HG03175 (cell line): Measurements from ENCODE around the gene PTPN18.

Experiments
- ATAC-seq: cut with Tn5 transposase; IDR thresholded peaks from one replicate; pipeline ENCODE4 v1.9.1; 2021; ENCODE audit warnings: mild to moderate bottlenecking, moderate library complexity; ENCODE audit not compliant: unreplicated experiment

Gene PTPN18

DNA sequence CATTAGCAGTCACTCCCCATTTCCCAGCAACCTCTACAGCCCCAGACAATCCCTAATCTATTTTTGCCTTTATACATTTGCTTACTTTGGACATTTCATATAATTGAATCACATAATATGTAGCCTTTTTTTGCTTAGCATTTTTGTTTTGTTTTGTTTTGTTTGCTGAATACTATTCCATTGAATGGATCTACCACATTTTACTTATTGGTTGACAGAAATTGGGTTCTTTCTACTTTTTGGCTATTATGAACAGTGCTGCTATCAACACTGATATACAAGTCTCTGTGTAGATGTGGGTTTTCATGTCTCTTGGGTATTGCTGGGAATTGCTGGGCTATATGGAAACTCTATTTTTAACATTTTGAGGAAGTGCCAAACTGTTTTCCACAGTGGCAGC, 7.6 kb downstream of the PTPN18 start:
- no peak for ATAC-seq

DNA sequence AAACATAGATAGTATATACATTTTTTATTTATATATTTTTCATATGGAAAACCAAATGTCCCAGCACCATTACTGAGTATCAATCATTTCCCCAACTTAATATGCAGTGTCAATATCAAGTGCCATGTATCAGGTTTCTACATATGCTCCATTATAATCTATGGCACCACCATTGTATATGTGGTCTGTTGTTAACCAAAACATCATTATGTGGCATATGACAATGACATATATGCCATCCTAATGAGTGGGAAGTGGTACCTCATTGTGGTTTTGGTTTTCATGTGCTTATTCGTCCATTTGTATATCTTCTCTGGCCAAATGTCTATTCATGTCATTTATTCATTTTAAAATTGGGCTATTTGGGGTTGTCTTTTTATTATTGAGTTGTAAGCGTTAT, 9.2 kb downstream of the PTPN18 start:
- no peak for ATAC-seq

DNA sequence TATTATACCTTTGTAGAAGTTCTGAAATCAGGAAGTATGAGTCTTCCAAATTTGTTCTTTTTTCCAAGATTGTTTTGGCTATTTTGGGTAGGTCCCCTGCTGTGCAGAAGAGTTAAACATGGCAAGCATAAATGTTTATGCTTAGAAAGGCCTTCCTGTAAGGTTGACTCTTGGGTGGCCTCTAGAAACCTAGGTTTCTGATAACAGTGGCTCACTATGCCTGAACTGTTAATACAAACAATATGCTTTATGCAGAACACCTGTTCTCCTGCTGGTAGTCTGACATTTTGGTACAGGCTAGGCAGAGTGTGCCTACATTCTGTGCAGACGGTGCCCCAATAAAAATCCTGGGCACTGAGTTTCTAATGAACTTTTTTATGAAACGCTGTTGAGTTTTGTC, 10.1 kb downstream of the PTPN18 start:
- ATAC-seq, result no peak

DNA sequence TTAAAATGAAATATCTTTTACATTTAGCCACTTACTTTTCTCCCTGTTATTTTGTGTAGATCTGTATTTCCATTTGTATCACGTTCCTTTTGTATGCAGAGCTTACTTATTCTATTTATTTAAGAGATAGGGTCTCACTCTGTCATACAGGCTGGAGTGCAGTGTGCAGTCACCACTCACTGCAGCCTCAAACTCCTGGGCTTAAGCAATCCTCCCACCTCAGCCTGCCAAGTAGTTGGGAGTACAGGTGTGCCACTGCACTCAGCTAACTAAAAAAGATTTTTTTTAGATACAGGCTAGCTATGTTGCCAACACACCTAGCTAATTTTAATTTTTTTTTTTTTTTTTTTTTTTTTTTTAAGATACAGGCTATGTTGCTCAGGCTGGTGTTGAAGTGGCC, 10.9 kb downstream of the PTPN18 start:
- no peak for ATAC-seq

DNA sequence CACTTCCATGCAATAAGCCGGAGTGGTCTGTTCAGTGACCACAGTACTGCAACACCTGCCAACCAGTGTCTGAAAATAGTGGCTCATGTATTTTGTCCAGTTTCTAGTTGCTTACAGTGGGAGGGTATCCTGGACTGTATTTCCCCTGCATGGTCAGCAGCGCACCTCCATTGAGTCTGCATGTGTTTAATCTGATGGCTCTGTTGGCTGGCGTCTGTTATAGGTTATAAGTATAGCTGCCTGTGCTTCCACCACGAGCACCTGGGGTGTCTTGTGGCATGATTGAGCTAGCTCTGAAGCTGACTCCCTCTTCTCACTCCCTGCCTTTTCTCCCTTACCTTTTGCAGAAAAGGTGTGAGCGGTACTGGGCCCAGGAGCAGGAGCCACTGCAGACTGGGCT, 12.9 kb downstream of the PTPN18 start:
- ATAC-seq, result no peak

DNA sequence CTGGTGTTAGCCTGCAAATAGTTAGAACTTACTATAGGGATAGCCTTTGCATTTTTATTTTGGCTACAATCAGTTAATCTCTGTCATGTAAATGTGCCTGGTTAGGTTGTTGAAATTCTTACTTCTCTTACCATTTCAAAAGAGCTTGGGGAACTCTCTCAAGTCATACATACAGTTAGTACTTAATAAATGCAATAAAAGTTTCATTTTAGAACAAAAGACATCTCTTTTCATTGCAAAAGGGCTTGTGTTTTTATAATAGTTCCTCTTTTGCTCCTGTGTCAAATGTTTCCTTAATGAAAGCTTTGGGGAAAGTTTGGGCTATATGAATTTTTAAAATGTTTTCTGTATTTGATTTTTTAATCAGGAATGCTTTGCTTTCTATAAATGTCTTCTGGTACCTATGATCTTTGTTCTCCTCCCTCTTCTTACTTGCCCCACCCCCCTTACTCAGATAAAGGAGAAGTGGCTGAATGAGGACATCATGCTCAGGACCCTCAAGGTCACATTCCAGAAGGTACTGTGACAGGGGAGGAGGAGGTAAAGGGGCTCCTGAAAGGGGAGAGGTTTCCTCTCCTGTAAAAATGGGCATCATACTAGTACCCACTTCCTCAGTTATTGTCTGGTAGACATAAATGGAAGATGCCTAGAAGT, 13.6 kb downstream of the PTPN18 start:
- ATAC-seq, result no peak

DNA sequence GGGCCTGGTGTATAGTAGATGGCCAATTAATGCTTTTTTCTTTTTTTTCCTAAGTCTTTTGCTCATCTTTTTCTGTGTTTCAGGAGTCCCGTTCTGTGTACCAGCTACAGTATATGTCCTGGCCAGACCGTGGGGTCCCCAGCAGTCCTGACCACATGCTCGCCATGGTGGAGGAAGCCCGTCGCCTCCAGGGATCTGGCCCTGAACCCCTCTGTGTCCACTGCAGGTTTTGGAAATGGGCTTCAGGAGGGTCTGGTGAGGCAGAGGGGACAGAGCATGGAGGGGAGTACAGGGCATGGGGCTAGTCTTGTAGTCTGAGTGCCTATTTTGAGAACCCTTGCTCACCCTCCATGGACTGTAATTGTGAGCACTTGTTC, 14.1 kb downstream of the PTPN18 start:
- ATAC-seq, result no peak

DNA sequence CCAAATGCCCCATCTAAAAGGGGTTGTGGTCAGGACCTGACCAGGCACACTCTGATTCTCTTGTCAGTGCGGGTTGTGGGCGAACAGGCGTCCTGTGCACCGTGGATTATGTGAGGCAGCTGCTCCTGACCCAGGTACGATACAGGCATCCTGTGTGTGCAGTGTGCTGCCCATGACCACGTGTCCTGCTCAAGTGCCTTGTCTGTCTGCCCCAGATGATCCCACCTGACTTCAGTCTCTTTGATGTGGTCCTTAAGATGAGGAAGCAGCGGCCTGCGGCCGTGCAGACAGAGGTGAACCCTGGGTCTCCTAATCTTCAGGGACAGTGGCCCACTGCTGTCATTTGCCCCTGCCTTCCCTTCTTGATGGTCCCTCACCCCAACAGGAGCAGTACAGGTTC, 14.6 kb downstream of the PTPN18 start:
- ATAC-seq, result no peak

DNA sequence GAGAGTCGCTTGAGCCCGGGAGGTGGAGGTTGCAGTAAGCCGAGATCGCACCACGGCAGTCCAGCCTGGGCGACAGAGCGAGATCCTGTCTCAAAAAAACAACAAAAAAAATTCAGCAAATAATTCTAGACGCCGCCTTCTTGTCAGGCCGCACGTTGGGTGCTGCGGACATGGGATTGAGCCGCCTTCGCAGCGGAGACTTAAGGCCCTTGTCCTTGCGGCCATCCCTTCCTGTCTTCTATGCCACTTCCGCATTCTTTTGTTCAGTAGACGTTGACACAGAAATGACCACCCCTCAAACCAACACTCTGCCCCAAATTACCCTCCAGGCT, 15.8 kb downstream of the PTPN18 start:
- peak; percentile 31 for ATAC-seq

DNA sequence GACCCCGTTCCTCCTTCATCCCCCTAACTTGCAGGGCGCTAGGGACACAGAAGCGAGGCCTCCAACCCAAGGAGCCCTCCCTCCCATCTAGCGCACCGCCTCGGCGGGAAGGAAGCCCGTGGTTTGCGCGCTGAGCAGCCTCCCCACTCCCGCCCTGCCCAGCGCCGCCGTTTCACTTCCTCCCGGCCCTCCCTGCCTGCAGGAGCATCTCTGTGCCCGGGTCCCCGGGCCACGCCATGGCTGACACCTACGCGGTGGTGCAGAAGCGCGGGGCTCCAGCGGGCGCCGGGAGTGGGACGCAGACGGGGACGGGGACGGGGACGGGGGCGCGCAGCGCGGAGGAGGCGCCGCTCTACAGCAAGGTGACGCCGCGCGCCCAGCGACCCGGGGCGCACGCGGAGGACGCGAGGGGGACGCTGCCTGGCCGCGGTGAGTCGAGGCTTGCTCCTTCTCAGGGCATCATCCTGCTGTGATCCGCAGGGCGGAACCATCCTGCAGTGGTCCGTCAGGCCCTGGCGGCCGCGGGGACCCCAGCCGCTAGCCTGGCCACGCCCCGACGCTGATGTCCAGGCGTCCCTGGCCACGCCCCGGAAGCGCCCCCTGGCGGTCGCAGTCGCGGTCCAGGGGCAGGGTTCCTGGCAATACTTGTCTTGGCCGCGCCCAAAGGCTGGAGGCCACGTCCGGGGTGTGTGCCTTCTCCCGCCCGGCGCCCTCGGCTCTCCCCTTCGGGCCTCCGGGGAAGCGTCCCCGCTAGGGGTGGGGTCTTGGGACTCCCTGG, 16.4 kb downstream of the PTPN18 start:
- ATAC-seq, result peak; percentile 74

DNA sequence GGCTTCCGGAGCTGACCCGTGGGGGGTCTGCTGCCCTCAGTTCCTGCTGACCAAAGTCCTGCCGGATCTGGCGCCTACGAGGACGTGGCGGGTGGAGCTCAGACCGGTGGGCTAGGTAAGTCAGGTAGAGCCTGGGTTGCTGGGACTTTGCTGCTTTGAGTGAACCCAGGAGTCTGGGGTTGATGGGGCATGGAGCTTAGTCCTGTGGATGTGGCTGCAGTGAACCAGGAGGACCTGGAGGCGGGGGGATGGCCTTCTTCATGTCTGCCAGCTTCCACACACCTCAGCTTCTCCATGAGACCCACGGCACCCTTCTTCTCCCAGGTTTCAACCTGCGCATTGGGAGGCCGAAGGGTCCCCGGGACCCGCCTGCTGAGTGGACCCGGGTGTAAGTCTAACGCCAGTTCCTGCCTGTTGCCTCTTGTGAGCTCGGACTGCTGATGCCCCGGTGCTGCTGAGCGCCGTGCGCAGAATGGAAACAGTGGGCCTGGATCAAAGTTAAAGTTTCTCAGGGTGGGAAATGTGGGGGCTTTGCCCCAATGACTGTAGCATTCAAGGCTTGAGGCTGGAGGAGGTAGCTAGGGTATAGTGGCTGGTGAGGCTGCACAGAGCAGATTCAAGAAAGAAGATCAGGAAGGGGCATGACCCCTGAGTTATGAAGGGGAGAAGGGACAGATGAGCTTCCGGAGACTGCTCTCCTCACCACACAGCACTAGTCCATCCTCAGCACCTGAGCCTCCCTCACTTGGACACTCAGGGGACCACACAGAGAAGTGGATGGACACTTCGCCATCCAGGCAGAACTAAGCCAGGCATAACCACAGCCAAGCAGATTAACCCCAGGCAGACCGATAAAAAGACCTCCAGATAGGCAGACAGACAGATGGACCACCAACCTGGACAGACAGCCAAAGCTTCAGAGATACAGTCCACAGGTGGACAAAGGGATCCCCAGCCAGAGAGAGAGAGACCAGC, 17.3 kb downstream of the PTPN18 start:
- ATAC-seq, result peak; percentile 1

DNA sequence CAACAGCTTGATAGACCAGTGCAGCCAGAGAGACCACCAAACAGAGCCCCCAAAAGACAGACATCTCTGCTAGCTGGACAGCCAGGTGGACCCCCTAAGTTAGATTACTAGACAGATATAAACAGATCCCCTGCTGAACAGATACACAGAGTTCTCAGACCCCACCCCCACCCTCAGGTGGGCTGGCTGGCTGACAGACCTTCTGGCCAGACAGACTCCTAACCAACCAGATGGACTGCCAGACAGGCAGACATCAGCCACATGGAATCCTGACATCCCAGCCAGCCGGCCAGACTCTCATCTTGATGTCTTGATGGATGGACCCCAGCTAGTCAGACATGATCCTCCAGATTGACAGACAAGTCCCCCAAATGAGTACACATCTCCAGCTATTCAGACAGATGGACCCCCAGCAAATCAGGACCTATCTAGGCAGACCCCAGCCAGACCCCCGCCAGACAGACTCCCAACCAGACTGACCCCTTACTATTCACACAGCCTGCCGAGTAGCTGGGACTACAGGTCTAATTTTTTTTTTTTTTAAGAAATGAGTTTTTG, 18.0 kb downstream of the PTPN18 start:
- ATAC-seq, result no peak

DNA sequence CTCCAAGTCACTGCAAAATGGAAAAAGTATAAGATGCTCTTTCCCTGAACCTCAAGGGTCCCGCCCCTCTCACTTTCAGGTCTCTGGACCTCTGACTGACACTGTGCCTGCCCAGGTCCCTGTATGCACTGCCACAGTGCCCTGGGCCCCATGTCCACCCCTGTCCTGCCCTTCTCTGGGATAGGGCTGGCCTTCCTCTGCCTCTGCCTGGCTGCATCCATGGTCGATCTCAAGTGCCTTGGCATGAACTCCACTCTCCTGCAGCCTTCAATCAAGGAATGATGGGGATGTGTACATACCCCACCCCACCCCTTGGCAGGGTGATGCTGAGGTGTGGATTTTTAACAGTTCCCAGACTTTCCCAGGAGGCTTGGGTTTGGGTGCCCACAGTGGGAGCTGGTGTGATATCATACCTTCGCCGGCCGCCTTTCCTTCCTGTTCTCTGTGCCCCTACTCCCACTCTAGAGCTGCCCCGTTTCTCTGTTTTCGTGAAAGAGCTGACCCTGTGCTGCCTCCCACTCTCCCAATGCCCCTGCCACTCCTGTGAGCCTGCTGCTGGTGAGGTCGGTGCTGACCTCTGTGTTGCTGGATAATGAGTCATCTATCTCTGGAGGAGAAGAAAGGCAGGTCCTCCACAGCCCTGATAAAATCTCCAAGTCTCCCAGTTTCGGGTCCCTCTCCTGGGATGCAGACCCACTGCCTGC, 18.9 kb downstream of the PTPN18 start:
- ATAC-seq, result no peak

DNA sequence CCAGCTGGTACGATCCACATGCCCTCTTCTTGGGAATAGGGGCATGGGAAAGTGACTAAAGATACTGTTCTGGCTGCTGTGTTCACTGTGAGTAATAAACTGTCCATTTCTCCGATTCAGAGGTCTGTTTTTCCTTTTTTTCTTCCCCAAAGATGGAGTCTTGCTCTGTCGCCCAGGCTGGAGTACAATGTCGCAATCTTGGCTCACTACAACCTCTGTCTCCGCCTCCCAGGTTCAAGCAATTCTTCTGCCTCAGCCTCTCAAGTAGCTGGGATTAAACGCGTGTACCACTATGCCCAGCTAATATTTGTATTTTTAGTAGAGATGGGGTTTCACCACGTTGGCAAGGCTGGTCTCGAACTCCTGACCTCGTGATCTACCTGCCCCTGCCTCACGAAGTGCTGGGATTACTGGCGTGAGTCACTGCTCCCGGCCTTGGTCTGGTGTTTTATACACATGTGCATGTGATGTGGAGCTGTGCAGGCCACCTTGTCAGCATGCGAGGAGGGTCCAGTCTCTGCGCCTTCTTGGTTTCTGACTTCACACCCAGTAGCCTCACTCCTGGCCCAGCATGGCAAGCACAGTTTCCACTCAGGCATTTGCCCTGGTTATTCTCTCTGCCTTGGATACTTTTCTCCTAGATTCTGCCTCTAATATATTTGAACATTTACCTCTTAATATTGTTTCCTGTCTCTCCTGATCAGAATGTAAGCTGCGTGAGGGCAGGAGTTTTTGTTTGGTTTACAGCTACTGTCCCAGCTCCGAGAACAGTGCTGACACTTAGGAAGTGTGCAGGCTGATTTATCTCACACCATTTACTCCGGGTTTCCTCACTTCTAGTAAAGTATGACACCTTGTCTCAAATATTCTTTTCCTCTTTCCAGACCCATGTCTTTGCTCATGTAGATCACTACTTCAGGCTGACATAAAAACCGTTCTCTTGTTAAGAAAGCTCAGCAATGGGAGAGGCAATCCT, 19.7 kb downstream of the PTPN18 start:
- no peak for ATAC-seq

DNA sequence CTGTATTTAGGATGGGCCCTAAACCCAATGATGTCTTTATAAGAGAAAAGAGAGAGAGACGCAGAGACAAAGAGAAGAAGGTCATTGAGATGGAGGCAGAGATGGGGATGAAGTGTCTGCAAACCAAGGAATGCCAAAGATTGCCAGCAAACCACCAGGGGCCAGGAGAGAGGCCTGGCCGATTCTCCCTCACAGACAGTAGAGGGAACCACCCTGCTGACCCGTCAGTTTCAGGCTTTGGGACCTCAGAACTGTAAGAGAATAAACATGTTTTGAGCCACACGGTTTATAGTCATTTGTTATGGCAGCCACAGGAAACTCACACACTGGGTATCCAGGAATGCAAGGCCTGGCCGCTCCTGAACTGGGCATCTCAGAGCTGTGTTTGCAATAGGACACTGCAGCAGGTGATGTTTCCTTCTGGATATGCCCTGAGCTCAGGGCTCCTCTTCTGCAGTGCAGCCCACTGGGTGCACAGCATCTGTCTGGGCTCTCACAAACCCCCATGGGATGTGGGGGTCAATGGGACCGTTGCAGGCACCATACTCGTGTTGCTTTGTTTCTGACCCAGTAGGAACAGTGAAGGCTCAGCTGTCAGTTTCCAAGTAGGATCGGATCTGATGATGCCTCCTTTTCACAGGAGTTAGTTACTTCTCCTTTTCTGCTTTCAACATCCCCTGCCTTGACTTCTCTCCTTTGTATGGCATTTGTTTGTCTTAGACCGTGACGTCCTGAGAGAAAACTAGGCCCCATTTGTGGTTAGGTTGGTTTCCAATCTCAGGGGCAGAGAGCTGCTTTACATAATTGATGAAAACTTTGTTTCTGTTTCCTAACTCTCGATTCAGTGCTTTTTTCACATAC, 20.8 kb downstream of the PTPN18 start:
- peak; percentile 58 for ATAC-seq

DNA sequence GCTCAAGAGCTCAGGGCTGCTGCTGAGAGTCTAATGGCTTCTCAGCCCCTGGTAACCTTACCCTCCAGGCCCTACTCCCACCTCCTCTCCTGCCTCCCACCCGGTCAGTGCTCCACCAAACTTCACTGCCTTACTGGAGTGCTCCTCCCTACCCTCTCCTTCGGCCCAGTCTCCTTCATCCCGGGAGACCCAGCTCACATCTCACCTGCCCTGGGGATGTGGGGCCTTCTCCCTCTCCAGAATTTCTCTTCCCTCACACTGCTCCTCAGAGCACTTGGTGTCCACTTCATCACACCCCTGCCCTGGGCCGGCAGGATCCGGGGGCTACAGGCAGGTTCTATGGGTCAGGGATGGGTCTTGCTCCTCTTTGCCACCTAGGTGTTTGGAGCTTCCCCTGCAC, 21.6 kb downstream of the PTPN18 start:
- no peak for ATAC-seq

DNA sequence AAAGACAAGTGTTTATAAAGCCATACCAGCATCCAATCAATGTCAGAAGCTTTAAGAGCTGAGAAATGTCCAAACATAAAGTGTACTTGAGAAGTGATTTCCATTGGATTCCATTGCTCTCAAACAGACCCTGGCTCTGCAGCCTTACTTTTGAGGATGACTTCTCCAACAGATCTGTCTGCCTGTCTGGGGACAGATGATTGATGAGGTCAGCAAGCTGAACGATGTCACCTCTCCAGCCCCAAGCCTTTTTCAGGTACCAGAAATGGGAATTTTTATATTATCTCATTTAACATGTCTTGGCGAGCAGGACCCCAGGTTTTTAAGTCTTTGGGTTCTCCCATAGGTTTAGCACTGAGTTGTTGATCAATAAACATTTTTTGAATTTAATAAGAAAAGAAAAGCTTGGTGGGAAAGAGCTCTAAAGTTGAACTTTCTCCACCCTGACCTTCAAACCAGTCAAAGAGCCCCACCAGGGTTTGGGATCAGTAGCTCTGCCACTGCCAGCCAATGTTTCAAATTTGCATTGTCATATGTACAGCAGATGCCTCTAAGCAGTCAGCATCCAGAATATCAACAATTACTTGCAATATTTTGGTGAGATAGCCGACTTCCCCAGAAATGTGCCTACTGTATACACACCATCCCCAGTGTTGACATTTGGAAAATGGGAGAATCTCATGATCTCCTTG, 22.5 kb downstream of the PTPN18 start:
- ATAC-seq, result no peak

DNA sequence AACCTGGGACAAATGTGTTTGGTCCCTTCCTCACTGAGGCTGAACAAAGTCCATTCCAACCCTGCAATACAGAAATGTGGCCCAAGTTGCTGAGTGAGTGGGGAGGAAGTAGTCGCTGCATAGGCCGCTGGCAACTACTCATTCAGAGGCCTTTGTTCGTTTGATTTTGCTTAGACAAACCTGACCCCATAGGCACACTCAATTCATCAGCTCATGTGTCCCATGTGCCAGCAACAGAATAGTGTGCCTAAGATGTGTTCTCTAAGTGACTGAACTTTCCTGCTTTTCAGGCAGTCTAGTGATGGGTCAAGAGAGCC, 23.0 kb downstream of the PTPN18 start:
- ATAC-seq, result no peak
